Stimulated activated CD8-positive, alpha-beta memory T cell treated with anti-CD3 and anti-CD28 coated beads, Interleukin-7, amount 100 ng/mL, for 48 hours (primary cell): ENCODE measurements around the gene STK32A.

Experiments
- DNase-seq, 2 donors: peaks; one replicate each; pipeline ENCODE4 v3.0.0-alpha.2; 2020; ENCODE audit warnings: low read depth in 1 of 2; ENCODE audit errors: extremely low read depth in 1 of 2

STK32A gene

GRCh38 chr5:147248561-147248960 is 13.7 kb downstream of the STK32A start:
- no peak for DNase-seq

GRCh38 chr5:147259837-147260236 is 25.0 kb downstream of the STK32A start:
- DNase-seq = no peak

DNA sequence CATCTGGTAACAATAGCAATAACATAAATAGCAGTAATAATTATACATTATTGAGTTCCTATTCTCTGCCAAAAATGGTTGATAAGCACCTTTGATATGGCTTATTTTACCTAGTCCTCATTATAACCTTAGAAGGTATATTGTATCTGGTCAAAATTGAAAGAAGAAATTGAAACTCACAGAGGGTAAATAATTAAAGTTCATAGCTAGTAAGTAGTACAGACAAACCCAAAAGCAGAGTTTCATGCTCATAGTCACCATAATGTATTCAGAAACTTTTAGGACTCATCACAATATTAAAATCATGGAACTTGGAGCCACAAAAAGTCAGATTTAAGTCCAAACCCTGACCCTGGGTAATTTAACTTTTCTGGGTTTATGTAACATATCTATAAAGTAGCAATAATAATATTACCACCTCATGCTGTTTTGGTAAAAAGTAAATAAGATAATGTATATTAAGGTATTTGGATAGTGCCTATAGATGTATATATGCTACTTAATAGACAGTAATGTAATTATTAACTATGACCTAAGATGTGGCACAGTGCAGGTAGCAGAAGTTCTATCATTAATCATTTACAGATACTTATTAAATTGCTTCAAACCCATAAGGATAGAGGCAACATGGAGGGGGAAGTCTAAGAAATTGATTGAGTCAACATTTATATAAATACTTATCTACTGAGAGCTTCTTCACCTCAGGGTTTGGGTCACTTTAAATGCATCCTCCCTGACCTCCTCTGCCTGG is 32.4 kb downstream of the STK32A start:
- no peak for DNase-seq

DNA sequence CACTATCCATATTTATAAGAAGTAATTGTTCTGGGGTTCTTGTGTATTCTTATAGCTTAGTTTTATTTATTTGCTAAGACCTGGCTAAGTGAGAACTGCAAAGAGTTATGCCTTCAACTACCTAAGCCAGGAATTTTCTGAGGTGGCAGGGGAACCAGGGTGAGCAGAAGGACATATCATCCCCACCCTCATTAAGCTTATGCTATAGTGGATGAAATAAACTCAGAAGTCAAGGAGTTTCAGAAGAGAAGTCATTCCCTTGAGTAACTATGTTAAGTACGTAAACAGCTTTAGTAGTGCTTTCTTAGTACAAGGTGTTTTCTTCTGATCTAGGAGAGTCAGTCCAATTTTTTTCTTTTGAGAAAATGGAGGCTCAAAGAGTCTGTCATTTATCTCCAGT is 41.7 kb downstream of the STK32A start:
- DNase-seq = no peak

- no peak for DNase-seq
Observed at GRCh38 chr5:147286296-147286695, 51.5 kb downstream of the STK32A start.

GRCh38 chr5:147287110-147287509 is 52.3 kb downstream of the STK32A start:
- DNase-seq = no peak

DNA sequence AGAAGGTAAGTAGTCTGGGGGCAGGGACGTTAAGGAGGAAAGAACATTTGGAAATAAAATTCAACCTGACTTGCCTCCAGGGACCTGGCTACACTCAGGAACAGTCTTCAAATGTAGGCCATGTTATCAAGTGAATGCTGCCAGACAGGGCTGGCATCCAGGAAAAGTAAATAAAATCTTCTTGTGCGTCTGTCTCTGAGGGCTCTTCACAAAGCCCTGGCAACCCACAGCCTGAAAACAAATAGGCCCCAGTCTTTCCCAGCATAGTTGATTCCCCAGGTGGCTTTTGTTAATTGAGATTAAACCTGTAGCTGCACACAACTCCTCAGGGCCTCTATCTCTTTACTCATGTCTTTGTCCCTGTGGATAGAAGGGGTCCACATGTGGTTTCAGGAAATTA is 55.4 kb downstream of the STK32A start:
- DNase-seq = no peak

DNA sequence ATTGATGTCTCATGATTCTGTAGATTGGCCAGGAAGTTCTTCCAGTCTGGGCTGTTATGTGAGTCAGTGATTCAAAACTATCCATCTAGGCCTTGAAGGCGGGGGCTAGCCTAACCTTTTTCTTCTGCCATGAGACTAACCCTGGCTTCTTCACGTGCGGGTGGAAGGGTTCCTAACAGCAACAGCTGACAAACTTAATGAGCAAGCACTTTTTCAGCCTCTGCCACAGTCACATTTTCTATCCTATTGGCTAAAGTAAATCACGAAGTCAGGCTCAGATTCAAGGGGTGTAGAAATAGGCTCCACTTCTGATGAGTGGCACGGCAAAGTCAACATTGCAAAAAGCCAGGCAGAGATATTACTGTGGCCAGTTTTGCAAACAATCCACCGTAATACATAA is 68.4 kb downstream of the STK32A start:
- no peak for DNase-seq

- DNase-seq = no peak
Observed at GRCh38 chr5:147303976-147304375, 69.2 kb downstream of the STK32A start.

GRCh38 chr5:147305147-147305546 is 70.3 kb downstream of the STK32A start:
- DNase-seq = no peak

- DNase-seq = no peak
Observed at GRCh38 chr5:147306351-147306750, 71.5 kb downstream of the STK32A start.

GRCh38 chr5:147307170-147307569 is 72.3 kb downstream of the STK32A start:
- no peak for DNase-seq

DNA sequence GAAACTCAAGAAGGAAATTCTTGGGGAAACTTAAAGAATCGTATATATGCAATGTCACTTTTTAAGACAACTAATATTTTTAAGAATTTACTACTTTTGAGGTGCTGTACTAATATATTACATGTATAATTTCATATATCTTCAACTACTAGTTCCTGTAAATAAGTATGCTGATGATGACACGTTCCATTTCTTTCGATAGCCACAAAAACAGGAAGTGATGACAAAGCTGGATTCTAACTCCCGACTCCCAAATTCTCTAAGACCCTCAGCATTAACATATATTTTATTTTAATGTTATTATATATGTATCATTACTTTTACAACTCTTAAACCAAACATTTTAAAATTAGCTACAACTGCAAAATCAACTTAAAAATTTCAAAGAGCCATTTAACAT is 74.8 kb downstream of the STK32A start:
- no peak for DNase-seq

GRCh38 chr5:147310059-147310704 is 75.4 kb downstream of the STK32A start:
- no peak for DNase-seq

- DNase-seq = no peak
Observed at GRCh38 chr5:147317978-147318684, 83.3 kb downstream of the STK32A start.

- DNase-seq = no peak
Observed at GRCh38 chr5:147321569-147321968, 86.7 kb downstream of the STK32A start.

- DNase-seq = no peak
Observed at GRCh38 chr5:147327421-147327820, 92.6 kb downstream of the STK32A start.

DNA sequence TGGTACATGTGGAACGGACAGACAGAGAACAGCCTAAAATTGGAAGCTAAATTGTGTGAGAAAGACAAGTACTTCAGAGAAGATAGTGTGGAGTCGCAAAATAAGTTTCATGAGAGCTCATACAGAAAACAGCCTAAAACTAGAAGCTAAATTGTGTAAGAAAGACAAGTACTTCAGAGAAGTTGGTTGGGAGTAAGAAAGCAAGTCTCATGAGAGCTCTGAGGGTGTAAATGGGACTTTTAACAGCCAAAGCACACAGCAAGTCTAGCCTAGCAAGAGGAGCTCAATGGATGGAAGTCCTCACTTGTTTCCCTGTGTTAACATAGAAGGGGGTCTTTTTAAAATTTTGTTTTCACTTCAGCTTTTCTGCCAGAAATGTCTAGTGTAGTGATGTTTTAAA is 93.1 kb downstream of the STK32A start:
- DNase-seq = no peak

- DNase-seq = no peak
Observed at GRCh38 chr5:147332658-147333057, 97.8 kb downstream of the STK32A start.

- DNase-seq = no peak
Observed at GRCh38 chr5:147336876-147337275, 102.0 kb downstream of the STK32A start.

DNA sequence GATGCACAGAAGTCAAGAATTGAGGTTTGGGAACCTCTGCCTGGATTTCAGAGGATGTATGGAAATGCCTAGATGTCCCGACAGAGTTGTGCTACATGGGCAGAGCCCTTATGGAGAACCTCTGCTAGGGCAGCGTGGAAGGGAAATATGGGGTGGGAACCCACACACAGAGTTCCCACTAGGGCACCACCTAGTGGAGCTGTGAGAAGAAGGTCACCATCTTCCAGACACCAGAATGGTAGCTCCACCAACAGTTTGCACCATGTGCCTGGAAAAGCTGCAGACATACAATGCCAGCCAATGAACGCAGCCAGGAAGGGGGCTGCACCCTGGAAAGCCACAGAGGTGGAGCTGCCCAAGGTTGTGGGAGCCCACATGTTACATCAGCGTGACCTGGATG is 104.5 kb downstream of the STK32A start:
- no peak for DNase-seq

- DNase-seq = no peak
Observed at GRCh38 chr5:147340941-147341340, 106.1 kb downstream of the STK32A start.
